ENCODE results near the gene ATP2B2.

- TF ChIP-seq CTCF (IDR thresholded peaks at IDR 0.05) (no peak), POLR2A (IDR thresholded peaks at IDR 0.05) (no peak)
Measured at GRCh38 chr3:10289077-10289476, 216.3 kb downstream of the ATP2B2 start.

Measured in right lobe of liver (tissue), 4 donors.